ENCODE results near the gene SLC34A1. TPM values are rescaled to one million over a fixed set of nuclear protein-coding genes. Genes with fewer than 3 reads are reported as not detected.

The SLC34A1 gene
- total RNA-seq, 4 donors from 2014 or later: not detected

GRCh38 chr5:177430140-177430951 lies 46.1 kb downstream of the SLC34A1 start:
- TF ChIP-seq POLR2A (IDR thresholded peaks at IDR 0.05) (no peak), CTCF (IDR thresholded peaks at IDR 0.05) (no peak)
- intact Hi-C loops (cut with DNase I; ENCODE audit: low total_unique reads): no loop called here
- Histone ChIP-seq H3K27me3 (no peaks in the 10 kb centered on the region), H3K4me3 (no peak overlapping the region), H3K9me3 (no peaks in the 10 kb centered on the region), H3K27ac (no peak overlapping the region), H3K36me3 (no peaks in the 10 kb centered on the region), H3K4me1 (peaks cover 0 to 8% of the 10 kb centered on the region in 2 donors)
- DNase-seq: no peak

GRCh38 chr5:177430972-177431316 lies 46.7 kb downstream of the SLC34A1 start:
- Histone ChIP-seq H3K36me3 (no peaks in the 10 kb centered on the region), H3K9me3 (no peaks in the 10 kb centered on the region), H3K27me3 (no peaks in the 10 kb centered on the region), H3K27ac (no peak overlapping the region), H3K4me3 (no peak overlapping the region), H3K4me1 (peaks cover 0 to 8% of the 10 kb centered on the region in 2 donors)
- DNase-seq: no peak
- intact Hi-C loops (cut with DNase I; ENCODE audit: low total_unique reads): no loop called here
- TF ChIP-seq POLR2A (IDR thresholded peaks at IDR 0.05) (no peak), CTCF (IDR thresholded peaks at IDR 0.05) (no peak)

- intact Hi-C loops (cut with DNase I; ENCODE audit: low total_unique reads): no loop called here
- H3K27ac ChIP-seq: no peak overlapping the region
Observed at GRCh38 chr5:177431317-177432142, 47.3 kb downstream of the SLC34A1 start.

GRCh38 chr5:177432143-177432838 lies 48.1 kb downstream of the SLC34A1 start:
- TF ChIP-seq CTCF (IDR thresholded peaks at IDR 0.05) (no peak), POLR2A (IDR thresholded peaks at IDR 0.05) (no peak)
- intact Hi-C loops (cut with DNase I; ENCODE audit: low total_unique reads): no loop called here
- H3K36me3 ChIP-seq: no peaks in the 10 kb centered on the region
- H3K27me3 ChIP-seq: no peaks in the 10 kb centered on the region
- no peak for DNase-seq
- H3K4me3 ChIP-seq: no peak overlapping the region
- no peaks in the 10 kb centered on the region for H3K9me3 ChIP-seq
- H3K4me1 ChIP-seq: peaks cover 0 to 8% of the 10 kb centered on the region in 2 donors
- no peak overlapping the region for H3K27ac ChIP-seq

More at GRCh38 chr5:177431317-177432142, 47.3 kb downstream of the SLC34A1 start:
- TF ChIP-seq CTCF (IDR thresholded peaks at IDR 0.05) (no peak), POLR2A (IDR thresholded peaks at IDR 0.05) (no peak)
- Histone ChIP-seq H3K36me3 (no peaks in the 10 kb centered on the region), H3K4me1 (peaks cover 0 to 8% of the 10 kb centered on the region in 2 donors), H3K27me3 (no peaks in the 10 kb centered on the region), H3K4me3 (no peak overlapping the region), H3K9me3 (no peaks in the 10 kb centered on the region)
- no peak for DNase-seq

Data from uterus (tissue), 4 donors.